Epithelial cell of proximal tubule (primary cell): ENCODE results near the gene OR4D1. TPM values are rescaled to one million over a fixed set of nuclear protein-coding genes. Genes with fewer than 3 reads are reported as not detected.
A peak's percentile ranks its signal among the peaks of the same experiment; 100 is the strongest.
"Not testable (repeated sequence)": the region's sequence is repeated elsewhere in the genome, so short reads cannot be mapped to it uniquely, and the experiment has no call there.

ENCODE experiments used
- DNase-seq: peaks from one replicate; pipeline ENCODE4 v3.0.0-alpha.2; 2011; ENCODE audit warnings: low read depth
- H3K4me3 ChIP-seq: 2 replicates; pipeline ENCODE4 v1.5.1; 2011; ENCODE audit warnings: low read depth, mild to moderate bottlenecking, low read length
- total RNA-seq: library from RNA; depleted of rRNA; stranded (reverse); fragments of >200 nt; gene quantifications from 2 replicates; pipeline ENCODE4 v1.2.3, GENCODE V29; 2015
- TF ChIP-seq, protein P1 (sequence below): conservative IDR thresholded peaks from 2 replicates; pipeline ENCODE4 v1.5.1; 2012; ENCODE audit warnings: low read depth, mild to moderate bottlenecking, low read length

OR4D1 gene
- total RNA-seq, 1 donor from 2014 or later: not detected

DNA sequence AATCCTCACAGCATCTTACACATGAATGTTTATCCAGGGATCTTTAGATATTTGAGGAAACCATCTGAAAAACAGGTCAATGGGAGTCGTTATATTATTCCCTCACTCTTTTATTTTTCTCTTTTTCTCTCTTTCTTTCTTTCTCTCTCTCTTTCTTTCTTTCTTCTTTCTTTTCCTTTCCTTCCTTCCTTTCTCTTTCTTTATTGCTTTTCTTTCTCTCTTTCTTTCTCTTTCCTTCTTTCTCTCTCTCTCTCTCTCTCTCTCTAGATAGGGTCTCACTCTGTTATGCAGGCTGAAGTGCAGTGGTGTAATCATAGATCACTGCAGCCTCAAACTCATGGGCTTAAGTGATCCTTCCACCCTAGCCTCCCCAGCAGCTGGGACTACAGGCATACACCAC is 20.3 kb upstream of the OR4D1 start:
- no peak overlapping the region for H3K4me3 ChIP-seq
- DNase-seq: no peak
- TF ChIP-seq, protein P1, sequence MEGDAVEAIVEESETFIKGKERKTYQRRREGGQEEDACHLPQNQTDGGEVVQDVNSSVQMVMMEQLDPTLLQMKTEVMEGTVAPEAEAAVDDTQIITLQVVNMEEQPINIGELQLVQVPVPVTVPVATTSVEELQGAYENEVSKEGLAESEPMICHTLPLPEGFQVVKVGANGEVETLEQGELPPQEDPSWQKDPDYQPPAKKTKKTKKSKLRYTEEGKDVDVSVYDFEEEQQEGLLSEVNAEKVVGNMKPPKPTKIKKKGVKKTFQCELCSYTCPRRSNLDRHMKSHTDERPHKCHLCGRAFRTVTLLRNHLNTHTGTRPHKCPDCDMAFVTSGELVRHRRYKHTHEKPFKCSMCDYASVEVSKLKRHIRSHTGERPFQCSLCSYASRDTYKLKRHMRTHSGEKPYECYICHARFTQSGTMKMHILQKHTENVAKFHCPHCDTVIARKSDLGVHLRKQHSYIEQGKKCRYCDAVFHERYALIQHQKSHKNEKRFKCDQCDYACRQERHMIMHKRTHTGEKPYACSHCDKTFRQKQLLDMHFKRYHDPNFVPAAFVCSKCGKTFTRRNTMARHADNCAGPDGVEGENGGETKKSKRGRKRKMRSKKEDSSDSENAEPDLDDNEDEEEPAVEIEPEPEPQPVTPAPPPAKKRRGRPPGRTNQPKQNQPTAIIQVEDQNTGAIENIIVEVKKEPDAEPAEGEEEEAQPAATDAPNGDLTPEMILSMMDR: no peak

DNA sequence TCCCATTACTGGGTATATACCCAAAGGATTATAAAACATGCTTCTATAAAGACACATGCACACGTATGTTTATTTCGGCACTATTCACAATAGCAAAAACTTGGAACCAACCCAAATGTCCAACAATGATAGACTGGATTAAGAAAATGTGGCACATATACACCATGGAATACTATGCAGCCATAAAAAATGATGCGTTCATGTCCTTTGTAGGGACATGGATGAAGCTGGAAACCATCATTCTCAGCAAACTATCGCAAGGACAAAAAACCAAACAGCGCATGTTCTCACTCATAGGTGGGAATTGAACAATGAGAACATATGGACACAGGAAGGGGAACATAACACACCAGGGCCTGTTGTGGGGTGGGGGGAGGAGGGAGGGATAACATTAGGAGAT is 15.5 kb upstream of the OR4D1 start:
- not testable (repeated sequence) for DNase-seq, H3K4me3 ChIP-seq

DNA sequence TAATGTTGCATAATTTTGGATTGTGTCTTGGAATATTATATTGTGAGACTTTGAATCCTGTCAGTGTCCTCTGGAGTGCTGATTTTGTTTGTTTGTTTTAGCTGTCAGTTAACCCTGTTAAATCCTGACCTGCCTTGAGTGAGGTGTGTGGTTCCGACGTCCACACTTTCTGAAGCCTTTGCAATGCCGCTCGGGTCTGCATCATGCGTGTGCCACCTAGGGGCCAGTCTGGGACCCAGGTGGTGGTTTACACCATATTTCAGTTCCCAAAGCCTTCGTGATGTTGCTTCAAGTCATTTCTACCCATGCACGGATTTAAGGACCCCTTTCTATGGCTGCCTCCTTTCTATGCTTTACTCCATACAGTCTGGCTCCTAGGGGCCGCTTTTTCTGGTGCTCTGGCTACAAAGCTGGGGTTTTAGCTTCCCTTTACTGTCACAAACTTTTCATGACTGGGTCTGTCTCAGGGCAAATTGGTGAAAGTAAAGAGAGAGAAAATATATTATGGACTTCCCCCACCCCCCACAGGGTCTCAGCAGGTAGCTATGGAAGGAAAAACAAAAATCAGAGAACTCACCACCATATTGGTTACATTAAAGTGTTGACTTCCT is 11.4 kb upstream of the OR4D1 start:
- no peak overlapping the region for H3K4me3 ChIP-seq
- TF ChIP-seq, protein P1: peak; percentile 66
- DNase-seq: no peak

DNA sequence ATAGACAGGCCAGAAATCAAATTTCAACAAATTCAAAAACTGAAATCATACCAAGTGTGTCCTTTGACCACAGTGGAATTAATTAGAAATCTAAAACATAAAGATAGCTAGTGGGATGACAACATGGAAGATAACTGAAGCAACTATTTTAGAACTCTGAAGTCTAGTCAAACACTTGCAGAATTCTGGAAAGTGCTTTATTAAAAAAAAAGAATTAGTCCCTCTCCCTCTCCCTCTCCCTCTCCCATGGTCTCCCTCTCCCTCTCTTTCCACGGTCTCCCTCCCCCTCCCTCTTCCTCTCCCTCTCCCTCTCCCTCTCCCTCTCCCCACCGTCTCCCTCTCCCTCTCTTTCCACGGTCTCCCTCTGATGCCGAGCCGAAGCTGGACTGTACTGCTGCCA is 6.7 kb upstream of the OR4D1 start:
- no peak for DNase-seq
- no peak overlapping the region for H3K4me3 ChIP-seq
- TF ChIP-seq, protein P1: no peak

DNA sequence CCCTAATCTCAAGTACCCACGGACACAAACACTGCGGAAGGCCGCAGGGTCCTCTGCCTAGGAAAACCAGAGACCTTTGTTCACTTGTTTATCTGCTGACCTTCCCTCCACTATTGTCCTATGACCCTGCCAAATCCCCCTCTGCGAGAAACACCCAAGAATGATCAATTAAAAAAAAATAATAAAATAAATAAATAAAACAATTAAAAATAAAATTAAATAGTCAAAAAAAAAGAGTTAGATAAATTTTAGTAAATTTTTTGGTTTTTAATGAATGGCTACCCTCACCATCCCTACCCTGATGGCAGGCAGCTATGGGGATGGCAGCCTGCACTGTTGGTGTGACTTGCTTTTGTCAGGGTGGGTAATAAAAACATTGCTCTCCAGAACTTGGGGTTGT is 4.8 kb upstream of the OR4D1 start:
- H3K4me3 ChIP-seq, DNase-seq: not testable (repeated sequence)

DNA sequence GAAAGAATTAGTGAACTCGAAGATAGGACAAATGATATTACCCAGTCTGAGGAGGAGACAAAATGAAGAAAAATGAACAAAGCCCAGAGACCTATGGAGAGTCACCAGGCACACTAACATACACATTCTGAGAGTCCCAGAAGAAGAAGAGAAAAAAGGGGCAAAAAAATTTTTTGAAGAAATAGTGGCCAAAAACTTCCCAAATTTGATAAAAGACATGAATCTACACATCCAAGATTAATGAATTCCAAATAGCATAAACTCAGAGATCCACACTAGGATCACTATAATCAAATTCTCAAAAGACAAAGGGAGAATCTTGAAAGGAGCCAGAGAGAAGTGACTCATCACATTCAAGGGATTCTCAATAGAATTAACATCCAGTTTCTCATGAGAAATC is 3.4 kb upstream of the OR4D1 start:
- H3K4me3 ChIP-seq: no peak overlapping the region
- DNase-seq: no peak
- TF ChIP-seq, protein P1: no peak

DNA sequence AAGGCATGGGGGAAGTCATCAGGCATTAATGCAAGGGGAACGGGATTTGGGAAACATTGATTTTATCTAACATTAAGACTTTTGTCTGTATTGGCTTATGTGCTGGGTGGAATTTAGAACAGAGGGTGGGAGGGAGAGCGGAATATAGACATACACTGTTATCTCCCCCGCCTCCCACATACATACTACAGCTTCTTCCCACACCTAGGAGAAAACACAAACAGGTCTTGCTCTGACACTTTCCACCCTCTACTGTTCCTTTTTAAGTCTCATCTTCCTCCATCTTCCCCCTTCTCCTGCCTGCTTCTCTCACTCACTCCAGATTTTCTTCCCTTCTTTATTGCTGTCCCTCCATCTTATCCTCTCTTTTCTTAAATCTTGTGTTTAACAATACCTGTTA is 425 bp downstream of the OR4D1 start:
- H3K4me3 ChIP-seq: no peak overlapping the region
- no peak for DNase-seq
- TF ChIP-seq, protein P1: no peak

DNA sequence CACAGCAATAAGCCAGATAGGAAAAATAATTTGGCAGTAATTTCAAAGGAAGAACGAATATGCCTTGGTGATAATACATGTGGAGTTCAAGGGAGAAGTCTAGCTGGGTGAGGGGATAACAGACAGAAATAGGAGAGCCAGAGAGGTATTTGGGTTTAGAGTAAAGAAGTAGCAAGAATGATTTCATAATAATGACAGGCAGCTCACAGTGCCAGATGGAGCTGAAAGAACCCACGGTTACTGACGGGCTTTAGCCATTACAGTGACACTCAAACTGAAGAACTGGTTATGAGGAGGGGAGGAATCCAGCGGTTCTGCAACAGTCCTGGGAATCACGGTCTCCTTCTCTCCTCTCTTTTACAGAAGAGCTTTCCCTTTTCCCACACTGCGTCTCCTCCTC is 2.2 kb downstream of the OR4D1 start:
- no peak overlapping the region for H3K4me3 ChIP-seq
- DNase-seq: no peak
- TF ChIP-seq, protein P1: no peak
